GM21381 (cell line): ENCODE measurements around the gene SERPINB6.
"Not testable (repeated sequence)": the region's sequence is repeated elsewhere in the genome, so short reads cannot be mapped to it uniquely, and the experiment has no call there.

Source experiments
- ATAC-seq: cut with Tn5 transposase; IDR thresholded peaks from one replicate; pipeline ENCODE4 v1.9.1; 2021; ENCODE audit warnings: mild to moderate bottlenecking, moderate library complexity; ENCODE audit not compliant: unreplicated experiment

The SERPINB6 gene

DNA sequence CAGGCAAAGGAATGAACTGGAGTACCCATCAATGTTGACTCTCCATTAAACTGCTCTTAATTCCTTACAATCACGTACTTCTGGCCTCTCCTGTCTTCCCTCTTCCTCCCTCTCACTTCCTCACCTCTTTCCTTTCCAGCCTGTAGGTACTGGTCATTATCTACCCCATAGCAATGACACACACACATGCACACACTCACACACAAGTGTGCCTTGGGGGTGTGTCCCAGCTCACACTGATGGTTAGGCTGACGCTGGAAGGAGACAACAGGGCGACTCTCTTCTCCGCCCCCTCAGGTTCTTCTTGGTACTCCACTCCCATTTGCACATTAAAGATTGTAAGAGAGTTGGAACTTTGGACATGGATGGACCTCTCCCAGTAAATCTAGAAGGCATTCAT, 54.3 kb downstream of the SERPINB6 start:
- ATAC-seq = no peak

DNA sequence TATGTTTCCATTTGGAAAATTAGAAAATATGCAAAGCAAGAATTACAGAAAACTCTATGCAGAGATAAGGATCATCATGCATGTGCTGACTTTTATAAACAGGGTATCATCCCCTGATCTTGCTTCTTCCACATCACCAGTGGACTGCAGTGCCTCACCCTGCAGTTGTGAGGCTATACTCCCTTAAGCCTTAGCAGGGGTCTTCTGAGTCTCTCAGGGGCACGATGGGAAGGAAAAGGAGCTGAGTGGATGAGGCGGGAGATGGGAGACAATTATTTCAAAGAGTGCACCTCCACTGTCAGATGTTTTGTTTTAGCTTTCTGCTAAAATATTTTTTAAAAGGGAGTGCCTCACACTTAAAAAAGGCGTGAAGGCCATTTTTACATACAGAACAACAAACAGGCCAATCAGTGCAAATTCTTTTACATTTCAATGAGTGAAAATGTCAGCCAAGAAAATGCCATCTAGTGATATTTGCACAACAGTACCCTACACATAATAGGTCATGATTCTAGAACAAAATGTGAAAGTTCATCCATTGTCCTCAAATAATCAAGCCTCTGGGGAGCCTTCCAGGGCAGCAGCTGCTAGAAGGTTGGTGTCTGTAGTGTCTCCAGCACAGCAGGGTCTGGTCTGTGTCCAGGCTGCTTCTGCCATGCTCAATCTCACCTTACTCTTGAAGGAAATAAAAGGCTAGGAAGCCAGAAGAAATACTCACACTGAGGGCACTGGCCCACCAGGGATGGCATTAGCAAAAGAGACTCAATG, 55.0 kb downstream of the SERPINB6 start:
- ATAC-seq = no peak

DNA sequence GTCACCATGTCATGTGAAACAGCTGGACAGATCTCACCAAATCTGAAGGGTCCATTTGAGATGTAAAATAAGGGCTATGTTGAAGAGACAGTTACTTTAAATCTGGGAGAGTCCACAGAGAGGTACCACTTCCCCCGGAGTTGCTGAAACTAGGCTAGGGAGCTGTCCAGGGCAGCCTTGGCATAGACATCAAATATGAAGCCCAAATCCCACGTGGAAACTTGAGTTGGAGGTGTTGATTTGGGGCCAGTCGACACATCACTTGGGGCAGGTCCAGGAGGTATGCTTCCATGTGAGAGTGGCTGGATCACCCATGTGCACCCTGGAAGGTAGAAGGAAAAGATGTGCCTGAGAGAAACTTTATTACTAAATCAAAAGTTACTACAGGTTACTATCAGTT, 56.2 kb downstream of the SERPINB6 start:
- no peak for ATAC-seq

DNA sequence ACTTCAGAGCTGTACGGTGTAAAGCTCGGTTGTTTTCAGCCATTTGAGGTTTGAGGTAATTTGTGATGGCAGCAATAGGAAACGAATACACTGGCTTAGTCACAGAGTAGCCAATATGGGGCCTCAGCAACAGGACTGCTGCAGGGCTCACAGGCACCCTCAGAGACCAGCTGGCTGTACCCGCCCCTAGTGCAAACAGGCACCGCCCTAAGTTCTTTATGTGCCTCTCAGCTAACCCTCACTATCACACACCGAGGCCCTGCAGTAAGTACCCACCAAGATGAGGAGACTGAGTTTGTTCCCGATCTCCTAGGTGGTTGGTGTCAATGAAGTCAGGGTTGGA, 57.1 kb downstream of the SERPINB6 start:
- ATAC-seq = no peak

DNA sequence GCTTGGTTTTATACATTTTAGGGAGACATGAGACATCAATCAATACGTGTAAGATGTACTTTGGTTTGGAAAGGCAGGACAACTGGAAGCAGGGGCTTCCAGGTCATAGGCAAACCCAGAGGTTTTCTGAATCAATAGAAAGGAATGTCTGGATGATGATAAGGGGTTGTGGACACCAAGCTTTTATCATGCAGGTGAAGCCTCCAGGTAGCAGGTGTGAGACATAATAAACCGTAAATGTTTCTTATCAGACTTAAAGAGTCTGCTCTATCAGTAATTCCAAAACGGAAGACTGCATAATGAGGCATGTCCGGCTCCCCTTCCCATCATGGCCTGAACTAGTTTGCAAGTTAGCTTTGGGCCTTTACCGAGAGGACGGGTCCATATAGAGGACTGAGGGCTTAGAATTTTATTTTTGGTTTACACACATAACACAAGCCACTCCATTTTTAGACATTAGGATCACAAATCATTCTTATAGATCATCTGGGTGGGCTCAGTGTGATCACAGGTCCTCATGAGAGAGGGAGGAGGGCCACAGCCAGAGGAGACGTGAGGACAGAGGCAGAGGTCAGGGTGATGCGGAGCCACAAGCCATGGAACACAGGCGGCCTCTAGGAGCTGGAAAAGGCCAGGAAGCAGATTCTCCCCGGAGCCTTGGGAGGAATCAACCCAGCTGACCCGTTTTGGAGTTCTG, 57.6 kb downstream of the SERPINB6 start:
- ATAC-seq = no peak

- no peak for ATAC-seq
Observed at GRCh38 chr6:2911171-2911570, 60.2 kb downstream of the SERPINB6 start.

DNA sequence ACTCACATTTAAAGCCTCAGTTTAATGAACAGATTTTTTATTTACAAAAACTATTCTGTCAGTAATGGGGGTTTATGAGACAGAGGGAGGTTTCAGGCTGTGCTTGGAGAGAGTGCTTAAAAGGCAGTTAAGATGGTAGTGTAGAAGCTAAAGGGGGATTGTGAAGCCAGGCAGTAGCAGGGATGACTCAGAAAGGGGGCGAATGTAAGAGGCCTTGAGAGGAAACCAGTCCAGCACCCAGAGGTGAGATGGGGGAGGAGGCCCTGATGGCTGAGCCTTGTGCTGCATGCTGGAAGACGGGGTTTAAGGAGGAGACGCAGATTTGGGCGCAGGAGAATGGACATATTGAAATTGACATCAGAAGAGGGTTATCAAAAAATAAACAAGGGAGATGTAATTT, 61.6 kb downstream of the SERPINB6 start:
- ATAC-seq = no peak

GRCh38 chr6:2909051-2909606, 62.2 kb downstream of the SERPINB6 start:
- not testable (repeated sequence) for ATAC-seq

GRCh38 chr6:2908516-2908915, 62.9 kb downstream of the SERPINB6 start:
- not testable (repeated sequence) for ATAC-seq

DNA sequence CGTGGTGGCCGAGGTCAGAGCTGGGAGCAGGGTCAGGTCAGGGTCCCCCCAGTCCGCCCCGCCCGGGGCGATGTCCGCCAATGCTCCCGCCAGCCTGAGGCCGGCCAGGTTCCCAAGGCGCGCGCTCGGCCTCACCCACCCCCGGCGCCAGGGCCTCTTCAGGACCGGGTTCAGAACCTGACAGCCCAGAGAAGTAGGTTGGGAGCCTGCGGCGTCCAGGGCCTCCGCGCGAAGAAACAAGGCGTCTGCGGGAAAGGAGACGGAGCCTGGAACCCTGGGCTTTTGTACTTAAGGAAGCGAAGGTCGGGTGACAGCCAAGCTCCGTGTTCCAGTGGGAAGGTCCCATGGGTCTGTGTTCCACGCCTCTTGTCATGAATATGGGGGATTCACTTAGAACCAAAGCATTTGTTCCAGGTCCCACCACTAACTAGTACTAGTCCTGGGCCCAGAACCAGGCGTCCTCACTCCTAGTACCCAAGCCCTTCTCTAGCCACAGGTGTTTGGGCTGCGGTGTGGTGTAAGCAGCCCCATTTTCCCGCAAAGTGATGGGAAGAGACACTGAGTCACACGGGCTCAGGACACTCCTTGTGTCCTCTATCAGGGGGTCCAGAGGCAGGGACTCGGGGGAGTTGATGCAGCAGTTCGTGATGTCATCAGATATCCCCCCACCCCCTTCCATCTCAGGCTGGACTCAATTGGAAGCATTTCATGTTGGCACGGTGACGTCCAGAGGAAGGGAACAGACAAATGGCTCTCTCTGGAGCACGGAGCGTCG, 67.8 kb downstream of the SERPINB6 start:
- not testable (repeated sequence) for ATAC-seq

DNA sequence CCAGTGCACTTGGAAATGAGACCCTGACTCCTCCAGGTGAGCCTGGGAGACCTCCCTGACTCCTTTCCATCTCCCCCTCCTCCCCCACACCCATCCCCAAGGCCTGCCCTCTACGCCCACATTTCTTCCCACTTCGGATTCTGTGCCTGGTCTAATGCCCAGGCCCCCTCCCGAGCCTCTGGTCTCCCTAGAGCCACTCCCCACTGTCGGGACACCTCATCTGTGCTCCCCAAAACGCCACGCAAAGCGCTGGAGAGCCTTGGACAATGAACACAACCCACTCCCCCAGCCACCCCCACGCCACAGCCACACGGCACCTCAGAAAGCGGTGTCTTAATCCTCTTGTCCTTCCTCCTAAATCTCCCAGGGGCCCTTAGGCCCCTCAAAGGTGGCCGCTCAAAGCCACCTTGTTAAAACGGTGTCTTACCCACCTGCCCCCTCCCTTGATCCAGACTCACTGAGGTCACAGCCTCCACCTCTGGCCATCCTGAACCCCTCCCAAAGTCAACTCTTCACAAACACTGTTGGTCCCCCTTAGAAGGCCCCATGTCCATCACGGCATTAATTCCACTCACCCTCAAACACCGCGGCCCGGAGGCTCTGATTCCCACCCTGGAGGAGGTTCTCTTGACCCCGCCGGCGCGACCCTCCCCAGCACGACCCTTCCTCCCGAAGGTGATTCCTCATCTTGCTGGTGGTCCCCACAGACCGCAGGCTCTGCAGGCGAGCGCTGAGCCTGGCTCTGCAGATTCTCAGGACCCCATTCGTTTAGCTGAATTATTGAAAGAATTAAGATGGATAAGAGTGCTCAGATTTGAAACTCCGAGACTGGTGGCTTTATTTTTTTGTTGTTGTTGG, 69.5 kb downstream of the SERPINB6 start:
- not testable (repeated sequence) for ATAC-seq

- no peak for ATAC-seq
Observed at GRCh38 chr6:2900821-2901644, 70.3 kb downstream of the SERPINB6 start.

GRCh38 chr6:2900221-2900807, 71.1 kb downstream of the SERPINB6 start:
- no peak for ATAC-seq

DNA sequence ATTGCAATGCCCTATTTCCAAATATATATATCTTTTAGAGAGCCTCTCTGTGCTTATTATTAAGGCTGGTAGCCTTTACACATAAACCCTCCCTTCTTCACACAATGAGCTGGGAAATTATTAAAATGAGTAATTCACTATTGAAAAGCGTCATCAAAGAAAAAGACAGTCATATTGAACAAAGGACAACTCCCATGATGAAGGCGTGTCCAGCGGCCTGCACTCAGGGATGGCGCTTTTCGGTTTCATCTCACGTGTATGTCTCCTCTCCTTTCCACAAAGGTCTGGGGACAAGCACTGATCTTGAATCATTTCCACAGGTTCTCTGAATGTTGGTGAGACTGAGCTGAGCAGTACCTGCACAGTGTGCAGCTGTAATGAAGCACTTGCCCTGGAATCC, 71.8 kb downstream of the SERPINB6 start:
- no peak for ATAC-seq
